OCI-LY7 (cell line): Measurements from ENCODE around the gene TDRD3. TPM values are rescaled to one million over a fixed set of nuclear protein-coding genes. Genes with fewer than 3 reads are reported as not detected.
"Not testable (repeated sequence)": the region's sequence is repeated elsewhere in the genome, so short reads cannot be mapped to it uniquely, and the experiment has no call there.

Experiments used
- BruUV-seq: library from RNA; stranded (reverse); fragments of 400-500 nt; replicated peaks from 2 replicates; lab custom pipeline; 2021; lab: Mats Ljungman, UMichigan
- CTCF ChIA-PET: fragments of 300-600 bp; sonication (Branson Sonifier 250); formaldehyde crosslinking; loops from one replicate; lab custom pipeline; 2022; ENCODE audit warnings: antibody characterized with exemption; ENCODE audit not compliant: unreplicated experiment; lab: Charles Lee
- POLR2A ChIA-PET: fragments of 300-600 bp; sonication (Branson Sonifier 250); formaldehyde crosslinking; loops from one replicate; lab custom pipeline; 2022; ENCODE audit warnings: antibody characterized with exemption; lab: Charles Lee
- DNase-seq: peaks from one replicate; pipeline ENCODE4 v3.0.0-alpha.2; 2015; ENCODE audit warnings: low spot score
- H2AFZ ChIP-seq: fragments of 200-600 bp; sonication (generic), shearing (Covaris generic); 2 replicates; pipeline ENCODE4 v1.6.1; 2014; ENCODE audit warnings: mild to moderate bottlenecking, antibody characterized with exemption, low read length, moderate library complexity
- H3K27ac ChIP-seq: fragments of 200-600 bp; sonication (generic); 2 replicates; pipeline ENCODE4 v1.5.1; 2014; ENCODE audit warnings: mixed run types, low read depth, mild to moderate bottlenecking, moderate library complexity, low read length, inconsistent platforms; ENCODE audit not compliant: poor library complexity, severe bottlenecking
- H3K36me3 ChIP-seq: fragments of 200-600 bp; sonication (generic); 2 replicates; pipeline ENCODE4 v1.6.1; 2014; ENCODE audit warnings: mild to moderate bottlenecking, antibody characterized with exemption, low read length, moderate library complexity, mixed read lengths; ENCODE audit not compliant: insufficient read depth
- H3K4me1 ChIP-seq: fragments of 200-600 bp; sonication (generic); 2 replicates; pipeline ENCODE4 v1.5.1; 2014; ENCODE audit warnings: mild to moderate bottlenecking, low read length; ENCODE audit not compliant: insufficient read depth, poor library complexity, severe bottlenecking
- H3K4me2 ChIP-seq: fragments of 200-600 bp; sonication (generic); 2 replicates; pipeline ENCODE4 v1.6.1; 2014; ENCODE audit warnings: mild to moderate bottlenecking, low read length
- H3K4me3 ChIP-seq: fragments of 200-600 bp; sonication (generic); 2 replicates; pipeline ENCODE4 v1.5.1; 2014; ENCODE audit warnings: mild to moderate bottlenecking, low read depth, low read length; ENCODE audit not compliant: poor library complexity, severe bottlenecking
- H3K79me2 ChIP-seq: fragments of 200-600 bp; sonication (generic); 2 replicates; pipeline ENCODE4 v1.6.1; 2016; ENCODE audit warnings: low read depth, mild to moderate bottlenecking, low read length, moderate library complexity, mixed read lengths; ENCODE audit not compliant: insufficient read depth
- H3K9me2 ChIP-seq: fragments of 200-600 bp; sonication (generic); 2 replicates; pipeline ENCODE4 v1.6.1; 2016; ENCODE audit warnings: mild to moderate bottlenecking, low read length, mixed read lengths; ENCODE audit not compliant: insufficient read depth
- H3K9me3 ChIP-seq: fragments of 200-600 bp; sonication (generic); 2 replicates; pipeline ENCODE4 v1.6.1; 2014; ENCODE audit warnings: mild to moderate bottlenecking, mixed run types, low read length, mixed read lengths
- H4K20me1 ChIP-seq: fragments of 200-600 bp; sonication (generic); 2 replicates; pipeline ENCODE4 v1.6.1; 2014; ENCODE audit warnings: mild to moderate bottlenecking, antibody characterized with exemption, low read length, moderate library complexity, mixed read lengths; ENCODE audit not compliant: insufficient read depth
- EZH2phosphoT487 ChIP-seq: fragments of 200-600 bp; sonication (generic); IDR thresholded peaks from 2 replicates; pipeline ENCODE4 v1.6.1; 2018; ENCODE audit warnings: low read depth, borderline replicate concordance, mild to moderate bottlenecking, mixed run types, antibody characterized with exemption, low read length, moderate library complexity, mixed read lengths
- intact Hi-C: fragments of 100-400 bp; cut with micrococcal nuclease; formaldehyde crosslinking; loops from one replicate; pipeline ENCODE4 v1.10.0; 2022; ENCODE audit not compliant: unreplicated experiment
- total RNA-seq, 2 experiments: library from RNA; depleted of rRNA in 1 of 2; stranded (reverse); fragments of >200 nt in 1 of 2; shearing (Covaris generic) in 1 of 2; gene quantifications; 2 replicates each; pipeline ENCODE4 v1.2.3, GENCODE V29; 2014 to 2022
- TF ChIP-seq, protein P1 (sequence below): fragments of 200-600 bp; sonication (generic); conservative IDR thresholded peaks from 2 replicates; pipeline ENCODE4 v1.5.1; 2014; ENCODE audit warnings: mild to moderate bottlenecking, antibody characterized with exemption, low read length, moderate library complexity, mixed read lengths

The TDRD3 gene
- total RNA-seq, 2 experiments from 2014 or later, result 13.5 to 17.1 TPM

DNA sequence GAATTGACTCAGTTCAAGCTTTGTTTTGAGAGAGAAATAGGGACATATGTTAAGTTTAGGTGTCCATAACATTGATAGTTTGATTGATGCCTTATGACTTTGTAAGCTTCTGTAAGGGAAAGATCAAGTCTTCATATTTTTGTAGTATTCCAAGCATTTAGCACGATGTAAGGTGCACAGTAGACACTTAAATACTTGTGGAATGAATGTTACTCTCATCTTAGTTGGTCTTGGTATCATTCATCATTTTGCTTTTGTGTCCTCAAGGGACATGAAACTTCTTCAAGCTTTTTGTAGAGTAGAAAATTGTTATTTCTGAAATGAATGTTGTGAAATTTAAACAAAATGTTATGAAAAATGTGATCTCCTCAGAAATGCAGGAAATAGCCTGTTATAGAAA lies 10.1 kb downstream of the TDRD3 start:
- POLR2A ChIA-PET, result interaction anchor here (0.6 to 1.2 kb wide), 4 partner anchors 9 to 534 kb away, joined by 3 read pairs; no protein-coding TSS in a partner anchor
- Histone ChIP-seq H3K36me3 (no peaks in the 10 kb centered on the region; the same call in 1 of the 2 replicates), H3K4me3 (no peak overlapping the region), H3K79me2 (peaks cover 8% of the 10 kb centered on the region), H3K9me2 (no peaks in the 10 kb centered on the region), H3K27ac (no peak overlapping the region), H3K4me1 (no peaks in the 10 kb centered on the region), H3K9me3 (peaks cover 12% of the 10 kb centered on the region), H3K4me2 (no peak overlapping the region), H2AFZ (no peak overlapping the region), H4K20me1 (no peaks in the 10 kb centered on the region)
- DNase-seq, result no peak
- intact Hi-C loops, result no loop called here
- CTCF ChIA-PET, result no interaction called here
- BruUV-seq, result no TSS peak
- no peak for TF ChIP-seq EZH2phosphoT487
- TF ChIP-seq, protein P1, sequence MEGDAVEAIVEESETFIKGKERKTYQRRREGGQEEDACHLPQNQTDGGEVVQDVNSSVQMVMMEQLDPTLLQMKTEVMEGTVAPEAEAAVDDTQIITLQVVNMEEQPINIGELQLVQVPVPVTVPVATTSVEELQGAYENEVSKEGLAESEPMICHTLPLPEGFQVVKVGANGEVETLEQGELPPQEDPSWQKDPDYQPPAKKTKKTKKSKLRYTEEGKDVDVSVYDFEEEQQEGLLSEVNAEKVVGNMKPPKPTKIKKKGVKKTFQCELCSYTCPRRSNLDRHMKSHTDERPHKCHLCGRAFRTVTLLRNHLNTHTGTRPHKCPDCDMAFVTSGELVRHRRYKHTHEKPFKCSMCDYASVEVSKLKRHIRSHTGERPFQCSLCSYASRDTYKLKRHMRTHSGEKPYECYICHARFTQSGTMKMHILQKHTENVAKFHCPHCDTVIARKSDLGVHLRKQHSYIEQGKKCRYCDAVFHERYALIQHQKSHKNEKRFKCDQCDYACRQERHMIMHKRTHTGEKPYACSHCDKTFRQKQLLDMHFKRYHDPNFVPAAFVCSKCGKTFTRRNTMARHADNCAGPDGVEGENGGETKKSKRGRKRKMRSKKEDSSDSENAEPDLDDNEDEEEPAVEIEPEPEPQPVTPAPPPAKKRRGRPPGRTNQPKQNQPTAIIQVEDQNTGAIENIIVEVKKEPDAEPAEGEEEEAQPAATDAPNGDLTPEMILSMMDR, result no peak

DNA sequence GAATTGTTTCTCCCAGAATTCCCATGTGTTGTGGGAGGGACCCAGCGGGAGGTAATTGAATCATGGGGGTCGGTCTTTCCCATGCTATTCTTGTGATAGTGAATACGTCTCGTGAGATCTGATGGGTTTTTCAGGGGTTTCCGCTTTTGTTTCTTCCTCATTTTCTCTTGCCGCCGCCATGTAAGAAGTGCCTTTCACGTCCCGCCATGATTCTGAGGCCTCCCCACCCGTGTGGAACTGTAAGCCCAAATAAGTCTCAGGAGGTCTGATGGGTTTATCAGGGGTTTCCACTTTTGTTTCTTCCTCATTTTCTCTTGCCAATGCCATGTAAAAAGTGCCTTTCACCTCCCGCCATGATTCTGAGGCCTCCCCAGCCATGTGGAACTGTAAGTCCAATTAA lies 10.8 kb downstream of the TDRD3 start:
- H3K27ac ChIP-seq, H3K9me2 ChIP-seq, H3K4me3 ChIP-seq, H2AFZ ChIP-seq, intact Hi-C loops, CTCF ChIA-PET, DNase-seq, H3K4me1 ChIP-seq, BruUV-seq, H3K36me3 ChIP-seq, H3K79me2 ChIP-seq, H4K20me1 ChIP-seq, H3K4me2 ChIP-seq: not testable (repeated sequence)
- H3K9me3 ChIP-seq, result peaks cover 12% of the 10 kb centered on the region
- POLR2A ChIA-PET, result interaction anchor here (0.9 to 1.2 kb wide), 2 partner anchors 9 to 33 kb away, joined by 3 read pairs; no protein-coding TSS in a partner anchor

DNA sequence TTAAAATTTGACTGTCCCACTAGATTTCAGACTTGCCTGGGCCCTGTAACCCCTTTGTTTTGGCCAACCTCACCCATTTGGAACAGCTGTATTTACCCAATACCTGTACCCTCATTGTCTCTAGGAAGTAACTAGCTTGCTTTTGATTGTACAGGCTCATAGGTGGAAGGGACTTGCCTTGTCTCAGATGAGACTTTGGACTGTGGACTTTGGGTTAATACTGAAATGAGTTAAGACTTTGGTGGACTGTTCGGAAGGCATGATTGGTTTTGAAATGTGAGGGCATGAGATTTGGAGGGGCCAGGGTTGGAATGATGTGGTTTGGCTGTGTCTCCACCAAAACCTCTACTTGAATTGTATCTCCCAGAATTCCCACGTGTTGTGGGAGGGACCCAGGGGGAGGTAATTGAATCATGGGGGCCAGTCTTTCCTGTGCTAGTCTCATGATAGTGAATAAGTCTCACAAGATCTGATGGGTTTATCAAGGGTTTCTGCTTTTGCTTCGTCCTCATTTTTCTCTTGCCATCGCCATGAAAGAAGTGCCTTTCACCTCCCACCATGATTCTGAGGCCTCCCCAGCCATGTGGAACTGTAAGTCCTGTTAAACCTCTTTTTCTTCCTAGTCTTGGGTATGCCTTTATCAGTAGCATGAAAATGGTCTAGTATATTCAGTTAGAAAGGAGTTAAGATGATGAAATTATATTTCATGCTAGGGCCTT lies 12.7 kb downstream of the TDRD3 start:
- BruUV-seq, intact Hi-C loops, CTCF ChIA-PET, H3K4me2 ChIP-seq, H3K36me3 ChIP-seq, POLR2A ChIA-PET, H3K4me3 ChIP-seq, H3K27ac ChIP-seq, H4K20me1 ChIP-seq, H2AFZ ChIP-seq, DNase-seq, H3K4me1 ChIP-seq, H3K9me2 ChIP-seq: not testable (repeated sequence)
- Histone ChIP-seq H3K9me3 (peaks cover 12% of the 10 kb centered on the region), H3K79me2 (peaks cover 18% of the 10 kb centered on the region)
